ENCODE measurements around the gene SERPINA12.

DNA sequence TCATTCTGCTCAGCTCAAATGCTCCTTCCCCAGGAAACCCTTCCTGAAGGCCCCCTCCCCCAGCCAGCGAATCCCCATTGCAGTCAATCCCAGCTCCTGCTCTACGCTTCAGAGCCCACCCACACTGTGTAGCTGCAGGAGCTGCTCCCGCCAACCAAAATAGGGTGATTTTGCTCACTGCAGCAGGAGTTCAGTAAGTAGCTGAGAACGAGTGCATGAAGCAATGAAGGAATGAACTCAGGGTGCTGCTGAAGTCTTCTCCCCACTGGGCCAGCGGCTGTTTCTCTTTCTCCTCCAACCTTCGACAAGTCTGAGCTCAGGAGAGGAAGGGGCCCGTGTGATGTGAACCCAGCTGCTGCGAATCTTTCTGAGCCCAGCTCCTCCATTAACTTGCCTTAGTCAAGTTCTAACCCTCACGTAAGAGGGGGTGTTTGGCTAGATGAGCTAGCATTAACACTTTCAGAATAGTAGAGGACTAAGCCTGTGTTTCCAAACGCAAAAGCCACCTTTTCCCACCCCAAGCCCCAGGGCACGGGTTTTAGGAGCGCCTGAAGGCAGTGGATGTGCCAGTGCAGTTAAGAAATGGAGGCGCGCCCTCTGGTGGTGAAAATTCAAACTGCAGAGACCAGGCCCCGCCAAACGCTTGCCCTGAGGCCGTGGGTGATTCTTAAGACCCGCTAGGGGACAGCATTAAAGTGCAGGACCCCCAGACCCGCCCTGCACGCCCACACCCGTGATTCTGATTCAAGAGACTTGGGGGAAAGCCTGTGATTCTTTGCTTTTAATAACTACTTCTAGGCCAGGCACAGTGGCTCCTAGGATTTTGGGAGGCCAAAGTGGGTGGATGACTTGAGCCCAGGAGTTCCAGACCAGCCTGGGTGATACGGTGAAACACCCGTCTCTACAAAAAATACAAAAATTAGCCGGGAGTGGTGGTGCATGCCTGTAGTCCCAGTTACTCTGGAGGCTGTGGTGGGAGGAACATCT, 40.0 kb upstream of the SERPINA12 start:
- TF ChIP-seq EP300 (IDR thresholded peaks at IDR 0.05) (no peak), POLR2A (IDR thresholded peaks at IDR 0.05) (no peak)
- TF ChIP-seq, protein P1, sequence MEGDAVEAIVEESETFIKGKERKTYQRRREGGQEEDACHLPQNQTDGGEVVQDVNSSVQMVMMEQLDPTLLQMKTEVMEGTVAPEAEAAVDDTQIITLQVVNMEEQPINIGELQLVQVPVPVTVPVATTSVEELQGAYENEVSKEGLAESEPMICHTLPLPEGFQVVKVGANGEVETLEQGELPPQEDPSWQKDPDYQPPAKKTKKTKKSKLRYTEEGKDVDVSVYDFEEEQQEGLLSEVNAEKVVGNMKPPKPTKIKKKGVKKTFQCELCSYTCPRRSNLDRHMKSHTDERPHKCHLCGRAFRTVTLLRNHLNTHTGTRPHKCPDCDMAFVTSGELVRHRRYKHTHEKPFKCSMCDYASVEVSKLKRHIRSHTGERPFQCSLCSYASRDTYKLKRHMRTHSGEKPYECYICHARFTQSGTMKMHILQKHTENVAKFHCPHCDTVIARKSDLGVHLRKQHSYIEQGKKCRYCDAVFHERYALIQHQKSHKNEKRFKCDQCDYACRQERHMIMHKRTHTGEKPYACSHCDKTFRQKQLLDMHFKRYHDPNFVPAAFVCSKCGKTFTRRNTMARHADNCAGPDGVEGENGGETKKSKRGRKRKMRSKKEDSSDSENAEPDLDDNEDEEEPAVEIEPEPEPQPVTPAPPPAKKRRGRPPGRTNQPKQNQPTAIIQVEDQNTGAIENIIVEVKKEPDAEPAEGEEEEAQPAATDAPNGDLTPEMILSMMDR (IDR thresholded peaks at IDR 0.05) = peak in 5 of 7 experiments; percentile 52 to 94 (median 82)

Data from stomach (tissue), 4 donors.